ENCODE results near the gene ZNF14.
A peak's percentile ranks its signal among the peaks of the same experiment; 100 is the strongest.

Gene ZNF14

GRCh38 chr19:19711306-19711933 is 21.5 kb downstream of the ZNF14 start:
- Histone ChIP-seq H3K4me3 (ENCODE audit: low read depth, low read length) (no peak overlapping the region), H3K9me3 (ENCODE audit: control insufficient read depth, insufficient read depth, low read depth, low read length) (no peaks in the 10 kb centered on the region; the same call in 1 of the 2 replicates), H3K27ac (ENCODE audit: extremely low read depth, low read depth, low read length) (no peak overlapping the region), H3K4me1 (ENCODE audit: control insufficient read depth, insufficient read depth, low read length) (no peaks in the 10 kb centered on the region), H3K36me3 (ENCODE audit: control insufficient read depth in 2 of 2, insufficient read depth in 1 of 2, low read length in 2 of 2) (peaks cover 10 to 40% of the 10 kb centered on the region in 2 experiments; a peak in 2 of 3 replicates)
- ChIA-PET POLR2A (no interaction called here), CTCF (no interaction called here)
- TF ChIP-seq SETDB1 (IDR thresholded peaks at IDR 0.05; ENCODE audit: insufficient read length, low read length), result peak; percentile 97
- TF ChIP-seq ZNF274 (IDR thresholded peaks at IDR 0.05; ENCODE audit: low read length), result 0 out of 2 replicates have a peak, but pooled peaks have one; percentile 48
- TF ChIP-seq ZNF274 (tag by site-specific recombination; IDR thresholded peaks at IDR 0.05; ENCODE audit: borderline replicate concordance), result peak; percentile 86; the same call in 1 of the 2 replicates
- peak; percentile 58; the same call in 1 of the 2 replicates for TF ChIP-seq TRIM28 (IDR thresholded peaks at IDR 0.05; ENCODE audit: borderline replicate concordance, low read length)
- no peak for TF ChIP-seq OVOL3 (tag by site-specific recombination; IDR thresholded peaks at IDR 0.05)
- TF ChIP-seq ZNF184 (tag by site-specific recombination; IDR thresholded peaks at IDR 0.05), result no peak
- no peak for TF ChIP-seq GLI4 (tag by site-specific recombination; IDR thresholded peaks at IDR 0.05)

GRCh38 chr19:19710506-19710905 is 22.4 kb downstream of the ZNF14 start:
- H3K27ac ChIP-seq (ENCODE audit: extremely low read depth, low read depth, low read length), result no peak overlapping the region
- H3K36me3 ChIP-seq (ENCODE audit: control insufficient read depth in 2 of 2, insufficient read depth in 1 of 2, low read length in 2 of 2), result peaks cover 10 to 40% of the 10 kb centered on the region in 2 experiments; a peak in 2 of 3 replicates
- ChIA-PET CTCF (interaction anchor here (0.6 kb wide), 1 partner anchor 249 kb away, joined by 5 read pairs; no protein-coding TSS in a partner anchor), POLR2A (no interaction called here)
- H3K9me3 ChIP-seq (ENCODE audit: control insufficient read depth, insufficient read depth, low read depth, low read length), result no peaks in the 10 kb centered on the region; the same call in 1 of the 2 replicates
- no peaks in the 10 kb centered on the region for H3K4me1 ChIP-seq (ENCODE audit: control insufficient read depth, insufficient read depth, low read length)
- no peak overlapping the region for H3K4me3 ChIP-seq (ENCODE audit: low read depth, low read length)
- TF ChIP-seq ZNF776 (tag by site-specific recombination; IDR thresholded peaks at IDR 0.05; ENCODE audit: borderline replicate concordance), result no peak
- TF ChIP-seq SETDB1 (IDR thresholded peaks at IDR 0.05; ENCODE audit: insufficient read length, low read length), result peak; percentile 90

GRCh38 chr19:19704836-19705235 is 28.1 kb downstream of the ZNF14 start:
- ChIA-PET POLR2A (no interaction called here), CTCF (interaction anchor here (0.6 kb wide), 1 partner anchor 1318 kb away, joined by 3 read pairs; no protein-coding TSS in a partner anchor)
- Histone ChIP-seq H3K36me3 (ENCODE audit: control insufficient read depth in 2 of 2, insufficient read depth in 1 of 2, low read length in 2 of 2) (no peaks in the 10 kb centered on the region; a peak in 1 of 3 replicates), H3K4me1 (ENCODE audit: control insufficient read depth, insufficient read depth, low read length) (no peaks in the 10 kb centered on the region), H3K27ac (ENCODE audit: extremely low read depth, low read depth, low read length) (no peak overlapping the region), H3K9me3 (ENCODE audit: control insufficient read depth, insufficient read depth, low read depth, low read length) (no peaks in the 10 kb centered on the region), H3K4me3 (ENCODE audit: low read depth, low read length) (no peak overlapping the region)
- TF ChIP-seq BCL11B (tag by site-specific recombination; IDR thresholded peaks at IDR 0.05; ENCODE audit: low read depth) (no peak), TSHZ1 (tag by site-specific recombination; IDR thresholded peaks at IDR 0.05; ENCODE audit: borderline replicate concordance) (no peak), ZNF138 (tag by site-specific recombination; IDR thresholded peaks at IDR 0.05; ENCODE audit: borderline replicate concordance) (no peak), ZNF148 (tag by site-specific recombination; IDR thresholded peaks at IDR 0.05; ENCODE audit: borderline replicate concordance) (no peak), ZNF335 (tag by site-specific recombination; conservative IDR thresholded peaks at IDR 0.05) (no peak), WT1 (tag by site-specific recombination; IDR thresholded peaks at IDR 0.05) (no peak), ZNF777 (tag by site-specific recombination; IDR thresholded peaks at IDR 0.05; ENCODE audit: borderline replicate concordance) (no peak), ZNF707 (tag by site-specific recombination; IDR thresholded peaks at IDR 0.05) (no peak), ZNF23 (tag by site-specific recombination; IDR thresholded peaks at IDR 0.05; ENCODE audit: borderline replicate concordance) (no peak), ZNF530 (tag by site-specific recombination; IDR thresholded peaks at IDR 0.05; ENCODE audit: low read depth) (no peak), ZBTB21 (tag by site-specific recombination; IDR thresholded peaks at IDR 0.05) (no peak)

Measured in HEK293 (cell line).